ENCODE data around the gene GIMAP5. TPM values are rescaled to one million over a fixed set of nuclear protein-coding genes. Genes with fewer than 3 reads are reported as not detected.

GIMAP5 gene
- total RNA-seq, 1 experiment from 2014 or later: not detected

GRCh38 chr7:150756166-150756565, 18.9 kb downstream of the GIMAP5 start:
- no peak overlapping the region for H2BK120ac ChIP-seq (ENCODE audit: low read depth, low read length, poor library complexity, severe bottlenecking)
- H3K4me3 Mint-ChIP-seq: no peak overlapping the region
- H3K27me3 ChIP-seq (ENCODE audit: insufficient read depth, low read length): no peaks in the 10 kb centered on the region; the same call in 1 of the 2 replicates
- no peak overlapping the region for H2BK12ac ChIP-seq (ENCODE audit: insufficient read length, low read depth, low read length)
- peaks cover 71% of the 10 kb centered on the region for H3K27me3 Mint-ChIP-seq (ENCODE audit: low read depth)
- H2AK5ac ChIP-seq (ENCODE audit: insufficient read length, low read length): no peak overlapping the region
- H2BK5ac ChIP-seq (ENCODE audit: insufficient read length, low read length): no peak overlapping the region
- H3K4me2 ChIP-seq (ENCODE audit: insufficient read depth, insufficient read length, low read length): no peak overlapping the region
- TF ChIP-seq, protein P1, sequence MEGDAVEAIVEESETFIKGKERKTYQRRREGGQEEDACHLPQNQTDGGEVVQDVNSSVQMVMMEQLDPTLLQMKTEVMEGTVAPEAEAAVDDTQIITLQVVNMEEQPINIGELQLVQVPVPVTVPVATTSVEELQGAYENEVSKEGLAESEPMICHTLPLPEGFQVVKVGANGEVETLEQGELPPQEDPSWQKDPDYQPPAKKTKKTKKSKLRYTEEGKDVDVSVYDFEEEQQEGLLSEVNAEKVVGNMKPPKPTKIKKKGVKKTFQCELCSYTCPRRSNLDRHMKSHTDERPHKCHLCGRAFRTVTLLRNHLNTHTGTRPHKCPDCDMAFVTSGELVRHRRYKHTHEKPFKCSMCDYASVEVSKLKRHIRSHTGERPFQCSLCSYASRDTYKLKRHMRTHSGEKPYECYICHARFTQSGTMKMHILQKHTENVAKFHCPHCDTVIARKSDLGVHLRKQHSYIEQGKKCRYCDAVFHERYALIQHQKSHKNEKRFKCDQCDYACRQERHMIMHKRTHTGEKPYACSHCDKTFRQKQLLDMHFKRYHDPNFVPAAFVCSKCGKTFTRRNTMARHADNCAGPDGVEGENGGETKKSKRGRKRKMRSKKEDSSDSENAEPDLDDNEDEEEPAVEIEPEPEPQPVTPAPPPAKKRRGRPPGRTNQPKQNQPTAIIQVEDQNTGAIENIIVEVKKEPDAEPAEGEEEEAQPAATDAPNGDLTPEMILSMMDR (conservative IDR thresholded peaks at IDR 0.05): no peak
- no peak overlapping the region for H3K27ac Mint-ChIP-seq
- no peak overlapping the region for H3K4ac ChIP-seq (ENCODE audit: low read depth, low read length)
- no peak overlapping the region for H2AFZ ChIP-seq (ENCODE audit: low read length)
- H3K56ac ChIP-seq (ENCODE audit: insufficient read length, low read depth, low read length): no peak overlapping the region
- H3K36me3 Mint-ChIP-seq (ENCODE audit: insufficient read depth in 1 of 3, low read depth in 3 of 3): no peaks in the 10 kb centered on the region
- no peak overlapping the region for H3K23ac ChIP-seq (ENCODE audit: insufficient read length, low read depth, low read length)
- H3K79me2 ChIP-seq (ENCODE audit: insufficient read depth, low read length): no peaks in the 10 kb centered on the region; the same call in 1 of the 2 replicates
- H4K20me1 ChIP-seq (ENCODE audit: control insufficient read depth, insufficient read depth, insufficient read length): no peaks in the 10 kb centered on the region
- no peak overlapping the region for H3T11ph ChIP-seq (ENCODE audit: low read length)
- H4K8ac ChIP-seq (replicated peaks; ENCODE audit: insufficient read length, low read depth, low read length): no peak overlapping the region
- H3K14ac ChIP-seq (ENCODE audit: insufficient read depth, low read length): no peak overlapping the region
- H2BK15ac ChIP-seq (ENCODE audit: low read depth, low read length): no peak overlapping the region; the same call in 1 of the 2 replicates
- no peak overlapping the region for H4K5ac ChIP-seq (ENCODE audit: insufficient read length, low read depth, low read length)
- DNase-seq: no peak
- H3K23me2 ChIP-seq (ENCODE audit: insufficient read length, low read depth, low read length, poor library complexity, severe bottlenecking): no peaks in the 10 kb centered on the region
- H3K18ac ChIP-seq (ENCODE audit: insufficient read length, low read depth, low read length): no peak overlapping the region
- no peaks in the 10 kb centered on the region for H3K4me1 ChIP-seq (ENCODE audit: insufficient read depth, low read length)
- H3K4me1 Mint-ChIP-seq: no peaks in the 10 kb centered on the region
- H3K79me1 ChIP-seq (ENCODE audit: insufficient read depth, low read depth, low read length, poor library complexity, severe bottlenecking): no peaks in the 10 kb centered on the region
- H3K9me3 Mint-ChIP-seq: peaks cover under 1 to 1% of the 10 kb centered on the region in 2 experiments; a peak in 1 of 5 replicates
- no peaks in the 10 kb centered on the region for H3K9me3 ChIP-seq (ENCODE audit: control insufficient read depth, low read depth, low read length)
- H2BK20ac ChIP-seq (ENCODE audit: low read depth, low read length, poor library complexity, severe bottlenecking): no peak overlapping the region
- H3K9ac ChIP-seq (ENCODE audit: extremely low read depth, insufficient read length, low read length): no peak overlapping the region
- WGBS (ENCODE audit: extremely low coverage, insufficient read length, low lambda C conversion rate): no CpG with 5 or more reads among the region's 3 CpGs
- no peak overlapping the region for H3K27ac ChIP-seq (ENCODE audit: insufficient read length, low read depth, low read length)
- H4K91ac ChIP-seq (ENCODE audit: insufficient read length, low read depth, low read length): no peak overlapping the region
